GM18870 (cell line): ENCODE results near the gene OPN1SW.

Experiments used
- ATAC-seq: cut with Tn5 transposase; IDR thresholded peaks from one replicate; pipeline ENCODE4 v1.9.1; 2021; ENCODE audit warnings: moderate library complexity; ENCODE audit not compliant: unreplicated experiment

Gene OPN1SW, protein sequence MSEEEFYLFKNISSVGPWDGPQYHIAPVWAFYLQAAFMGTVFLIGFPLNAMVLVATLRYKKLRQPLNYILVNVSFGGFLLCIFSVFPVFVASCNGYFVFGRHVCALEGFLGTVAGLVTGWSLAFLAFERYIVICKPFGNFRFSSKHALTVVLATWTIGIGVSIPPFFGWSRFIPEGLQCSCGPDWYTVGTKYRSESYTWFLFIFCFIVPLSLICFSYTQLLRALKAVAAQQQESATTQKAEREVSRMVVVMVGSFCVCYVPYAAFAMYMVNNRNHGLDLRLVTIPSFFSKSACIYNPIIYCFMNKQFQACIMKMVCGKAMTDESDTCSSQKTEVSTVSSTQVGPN

DNA sequence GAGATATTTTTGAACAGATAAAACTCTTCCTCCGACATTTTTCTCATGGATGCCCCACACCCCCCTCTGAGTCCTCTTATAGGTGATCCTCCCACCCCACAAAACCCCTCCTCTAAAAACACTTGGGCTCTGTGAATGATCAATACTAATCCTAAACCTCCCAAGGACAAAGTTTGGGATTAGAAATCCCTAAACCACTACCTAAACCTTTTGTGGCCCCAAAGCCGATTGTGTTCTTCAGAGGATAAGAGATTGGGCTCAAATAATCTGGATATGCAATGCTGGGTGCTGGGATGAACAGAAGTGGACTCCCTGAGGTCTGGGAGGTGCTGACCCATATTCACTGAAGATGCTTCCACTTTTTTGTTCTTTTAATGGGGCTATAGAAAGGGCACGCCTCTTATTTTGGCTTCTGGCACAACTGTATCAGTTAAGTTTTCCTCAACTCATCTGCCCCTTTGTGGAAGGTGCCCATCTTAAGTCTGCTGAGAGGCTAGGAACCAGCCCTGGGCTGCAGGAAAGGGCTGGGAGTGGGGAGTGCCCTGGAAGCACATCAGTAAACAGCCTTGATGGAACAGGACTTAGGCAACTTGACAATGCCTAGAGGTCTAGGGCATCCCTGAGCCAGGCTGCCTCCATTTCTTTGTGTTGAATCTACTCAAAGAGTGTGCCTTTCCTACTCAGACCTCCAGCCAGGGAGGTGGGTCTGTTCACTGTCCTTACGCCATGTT lies at the start of gene OPN1SW:
Gene OPN1SW (minus strand): TSS at position 51 of the 731 bp plus-strand sequence. CDS start 13 bp downstream, at position 38.
- no peak for ATAC-seq

DNA sequence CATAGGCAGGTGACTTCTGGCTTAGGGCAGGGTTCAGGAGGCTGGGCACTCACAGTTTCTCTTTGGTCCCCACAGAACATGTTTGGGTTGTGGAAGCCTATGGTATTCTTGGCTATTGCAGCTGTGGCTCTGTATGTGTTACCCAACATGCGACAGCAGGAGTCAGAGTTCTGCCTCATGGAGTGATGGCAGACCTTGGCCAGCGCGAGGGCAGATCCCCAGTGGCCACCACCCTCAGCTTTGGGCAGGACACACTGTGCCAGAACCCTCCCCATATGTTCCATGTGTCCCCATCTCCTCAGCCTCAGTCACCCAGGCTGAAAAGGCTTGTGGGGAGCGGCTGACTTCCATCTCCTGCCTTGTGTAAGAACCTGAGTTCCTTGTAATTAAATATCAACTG lies 46.1 kb upstream of the OPN1SW start:
- no peak for ATAC-seq

DNA sequence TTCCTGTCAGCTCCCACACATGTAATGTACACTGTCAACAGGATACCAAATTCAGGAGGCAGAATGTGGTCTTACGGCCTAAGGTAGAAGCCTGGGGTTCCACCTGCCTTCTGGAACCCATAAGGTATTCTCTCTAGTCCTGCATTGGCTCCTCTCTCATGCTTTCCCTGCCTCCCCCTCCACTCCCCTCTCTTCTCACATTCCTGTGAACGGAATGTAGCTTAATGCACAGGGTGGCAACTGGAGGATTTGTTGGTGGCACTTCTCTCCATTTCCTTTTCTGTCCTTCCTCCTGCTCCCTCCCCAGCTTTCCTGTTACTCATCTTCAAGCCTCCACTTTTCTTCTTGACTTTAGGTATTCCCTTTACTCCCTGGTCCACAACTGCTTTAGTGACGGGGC lies 43.1 kb upstream of the OPN1SW start:
- no peak for ATAC-seq

DNA sequence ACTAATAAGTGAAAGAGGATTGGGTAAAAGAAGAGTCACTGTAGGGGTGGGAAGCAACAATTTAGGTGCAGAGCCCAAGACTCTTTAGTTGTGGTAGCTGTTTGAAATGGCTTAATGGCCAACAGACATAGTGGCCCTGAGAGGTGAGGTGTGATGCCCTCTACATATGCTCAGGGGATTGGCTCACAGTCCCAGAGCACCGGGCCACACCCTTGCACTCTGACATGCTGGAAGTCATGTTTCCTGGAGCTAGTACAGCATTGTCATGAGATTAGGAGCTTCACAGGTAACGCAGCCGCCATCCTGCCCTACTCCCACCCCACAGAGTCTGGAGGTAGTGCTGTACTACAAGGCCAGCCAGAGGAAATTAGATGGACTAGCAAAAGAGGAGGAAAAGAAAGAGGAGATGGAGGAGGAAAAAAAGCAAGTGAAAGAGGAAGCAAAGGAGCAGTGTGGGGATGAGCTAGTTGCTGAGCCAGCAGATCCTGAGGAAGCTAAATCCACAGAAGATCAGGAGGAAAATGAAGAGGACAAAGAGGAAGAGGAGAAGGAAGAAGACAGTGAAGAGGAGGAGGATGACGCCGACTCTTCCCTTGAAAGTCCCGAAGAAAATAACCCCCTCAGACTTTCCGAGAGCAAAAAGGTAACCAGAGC lies 39.8 kb upstream of the OPN1SW start:
- no peak for ATAC-seq

DNA sequence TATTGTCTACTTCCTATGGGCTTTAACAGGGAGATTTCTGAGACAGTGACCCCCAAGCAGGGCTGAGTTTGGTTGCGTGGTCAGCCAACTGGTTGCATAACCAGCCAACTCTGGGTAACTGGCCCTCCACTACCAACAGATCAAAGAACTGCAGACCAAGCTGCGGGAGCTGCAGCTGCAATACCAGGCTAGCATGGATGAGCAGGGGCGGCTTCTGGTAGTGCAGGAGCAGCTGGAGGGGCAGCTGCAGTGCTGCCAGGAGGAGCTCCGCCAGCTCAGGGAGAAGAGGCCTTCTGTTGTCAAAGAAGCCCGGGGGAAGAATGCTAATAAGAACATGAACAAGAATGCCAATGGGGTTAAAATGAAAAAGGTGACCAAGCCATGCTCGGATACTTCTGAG lies 38.9 kb upstream of the OPN1SW start:
- ATAC-seq = no peak

DNA sequence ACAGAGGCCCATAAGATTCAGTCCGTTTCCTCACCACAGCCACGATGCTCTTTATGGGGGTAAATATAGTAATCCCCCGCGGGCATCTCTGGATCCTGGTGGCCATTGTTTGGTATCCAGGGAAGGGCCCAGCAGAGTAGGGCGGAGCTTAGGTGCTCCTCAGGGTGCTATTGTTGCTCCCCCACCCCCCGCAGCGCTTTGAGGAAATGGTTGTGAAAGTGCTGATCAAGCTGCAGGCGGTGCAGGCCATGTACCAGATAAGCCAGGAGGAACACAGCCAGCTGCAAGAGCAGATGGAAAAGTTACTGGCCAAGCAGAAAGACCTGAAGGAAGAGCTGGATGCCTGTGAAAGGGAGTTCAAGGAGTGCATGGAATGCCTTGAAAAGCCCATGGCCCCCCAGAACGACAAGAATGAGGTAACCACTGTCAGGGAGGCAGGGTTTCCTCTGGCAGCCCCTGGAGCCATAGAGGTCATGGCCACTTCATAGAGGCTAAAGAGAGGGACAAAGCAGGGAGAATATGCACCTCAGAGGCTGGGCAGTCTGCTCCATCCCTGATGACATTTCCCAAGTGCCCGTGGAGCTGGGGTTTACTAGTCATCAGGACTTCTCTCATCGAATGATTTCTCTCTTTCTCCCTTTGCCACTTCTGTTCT lies 37.0 kb upstream of the OPN1SW start:
- ATAC-seq = no peak

DNA sequence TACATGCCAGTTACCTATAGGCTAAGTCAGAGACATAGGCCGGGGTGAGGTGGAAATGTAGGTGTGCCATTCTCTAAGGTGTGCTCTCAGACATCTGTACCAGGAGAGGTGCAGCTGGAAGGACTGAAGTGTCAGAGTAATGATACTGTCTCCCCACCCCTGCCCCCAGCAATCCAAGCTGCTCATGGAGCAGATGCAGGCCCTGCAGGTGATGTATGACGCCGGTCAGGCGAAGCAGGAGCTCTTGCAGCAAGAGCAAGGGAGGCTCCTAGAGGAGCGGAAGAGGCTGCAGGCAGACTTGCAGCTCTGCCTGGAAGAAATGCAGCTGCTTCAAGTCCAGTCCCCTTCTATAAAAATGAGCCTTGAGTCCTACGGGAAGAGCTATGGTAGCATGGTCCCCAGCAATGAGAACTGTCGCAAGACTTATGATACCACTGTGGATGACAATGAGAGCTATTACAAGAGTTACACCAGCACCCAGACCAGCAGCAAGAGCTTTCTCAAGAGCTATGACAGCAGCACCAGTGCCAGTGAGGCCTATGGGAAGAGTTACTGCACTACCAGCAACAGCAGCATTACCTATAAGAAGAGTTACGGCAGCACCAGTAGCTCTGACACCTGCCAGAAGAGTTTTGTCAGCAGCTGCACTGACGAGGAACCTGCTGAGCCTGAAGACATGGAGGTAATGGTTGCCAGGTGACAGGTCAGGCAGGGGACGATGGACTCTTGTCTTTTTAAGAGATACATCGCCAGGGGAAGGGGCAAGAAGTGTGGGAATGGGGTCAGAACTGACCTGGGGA lies 36.2 kb upstream of the OPN1SW start:
- ATAC-seq = no peak

DNA sequence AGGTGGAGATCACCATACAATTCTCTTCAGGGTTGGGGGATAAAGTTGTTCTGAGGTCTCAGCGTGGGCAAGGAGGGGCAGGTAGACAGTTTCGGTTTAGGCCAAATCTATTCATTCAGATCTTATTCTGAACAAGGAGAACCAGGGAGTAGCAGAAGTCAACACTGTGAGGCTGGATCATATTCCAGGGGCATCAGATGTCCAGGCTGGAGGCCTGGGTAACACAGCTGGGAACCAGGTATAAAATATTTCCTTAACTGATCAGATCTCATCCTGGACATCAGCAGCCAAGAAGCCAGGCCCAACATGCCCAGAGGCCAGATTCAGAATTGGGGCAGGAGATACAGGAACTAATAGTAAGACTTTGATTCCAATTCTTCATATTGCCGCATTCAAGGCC lies 35.4 kb upstream of the OPN1SW start:
- ATAC-seq = no peak

DNA sequence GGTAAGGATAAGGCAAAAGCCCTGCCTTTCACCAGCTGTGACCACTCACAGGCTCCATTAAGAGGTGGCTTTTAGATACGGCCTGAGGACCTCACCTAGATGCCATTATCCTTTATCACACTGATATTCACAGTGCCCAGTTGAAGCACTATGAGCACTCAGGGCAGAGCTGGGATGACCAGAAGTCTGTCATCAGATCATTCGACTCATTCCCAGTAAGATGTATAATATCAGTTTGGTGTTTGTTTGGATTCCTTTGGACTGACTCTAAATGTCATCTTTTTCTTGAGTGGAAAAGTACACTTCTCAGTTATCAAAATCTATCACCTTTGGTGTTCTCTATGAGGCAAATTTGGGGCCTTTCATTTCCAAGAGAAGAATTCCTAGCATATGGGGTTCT lies 34.9 kb upstream of the OPN1SW start:
- ATAC-seq = no peak

DNA sequence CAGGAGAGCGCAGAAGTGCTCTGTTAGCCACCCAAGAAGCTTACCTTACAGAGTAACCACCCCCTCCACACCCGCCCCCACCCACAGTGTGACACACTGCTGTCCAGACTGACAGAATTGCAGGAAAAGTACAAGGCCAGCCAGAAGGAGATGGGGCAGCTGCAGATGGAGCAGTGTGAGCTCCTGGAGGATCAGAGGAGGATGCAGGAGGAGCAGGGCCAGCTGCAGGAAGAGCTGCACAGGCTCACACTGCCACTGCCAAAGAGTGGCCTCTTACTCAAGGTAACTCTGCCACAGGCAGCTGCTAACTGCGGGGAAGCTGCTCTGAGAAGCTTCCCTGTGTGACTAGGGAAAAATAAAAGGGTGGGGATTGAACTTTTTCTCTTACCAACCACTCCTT lies 33.8 kb upstream of the OPN1SW start:
- ATAC-seq = no peak

DNA sequence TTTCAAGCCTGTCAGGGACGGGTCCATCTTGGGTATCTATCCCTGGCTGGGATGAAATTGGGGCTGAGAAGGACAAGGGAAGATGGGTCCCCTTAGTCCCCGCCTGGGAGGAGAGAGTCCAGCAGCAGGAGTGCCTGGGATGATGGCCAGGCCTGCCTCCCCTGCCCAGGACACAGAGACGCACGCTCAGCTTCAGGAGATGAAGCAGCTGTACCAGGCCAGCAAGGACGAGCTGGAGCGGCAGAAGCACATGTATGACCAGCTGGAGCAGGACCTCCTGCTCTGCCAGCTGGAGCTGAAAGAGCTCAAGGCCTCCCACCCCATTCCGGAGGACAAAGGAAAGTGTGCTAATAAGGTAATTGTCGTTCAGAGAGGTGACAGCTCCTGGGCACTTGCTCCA lies 31.6 kb upstream of the OPN1SW start:
- no peak for ATAC-seq

DNA sequence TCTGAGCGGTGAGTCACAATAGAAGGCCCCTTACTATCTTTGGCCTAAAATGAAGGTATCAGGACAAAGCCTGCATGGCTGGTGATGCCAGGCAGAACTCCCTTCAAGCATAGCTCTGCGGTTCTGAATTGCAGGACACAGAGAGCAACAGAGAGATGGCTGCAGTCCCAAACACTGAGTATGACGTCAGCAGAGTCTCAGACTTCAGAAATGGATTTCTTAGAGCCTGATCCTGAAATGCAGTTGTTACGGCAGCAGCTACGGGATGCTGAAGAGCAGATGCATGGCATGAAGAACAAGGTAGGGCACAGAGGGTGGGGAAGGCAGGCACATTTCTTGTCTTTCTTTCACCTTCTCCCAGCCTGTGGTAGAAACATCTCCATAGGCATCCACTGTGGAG lies 29.6 kb upstream of the OPN1SW start:
- ATAC-seq = no peak

DNA sequence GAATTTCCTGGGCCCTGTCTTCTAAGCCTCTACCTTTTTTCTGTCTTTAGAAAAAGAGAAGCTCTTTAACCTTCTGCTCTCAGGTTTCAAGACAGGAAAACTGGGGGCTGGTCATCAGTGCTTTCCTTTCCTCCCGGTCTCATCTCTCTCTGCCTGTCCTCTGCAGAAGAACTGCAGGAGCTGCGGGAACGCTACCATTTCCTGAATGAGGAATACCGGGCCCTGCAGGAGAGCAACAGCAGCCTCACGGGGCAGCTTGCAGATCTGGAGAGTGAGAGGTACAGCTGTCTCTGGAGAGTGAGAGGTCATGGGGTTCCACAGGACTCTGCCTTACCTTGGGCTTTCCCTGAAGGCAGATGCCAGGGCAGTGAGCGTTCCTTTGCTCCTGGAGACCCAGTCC lies 28.9 kb upstream of the OPN1SW start:
- ATAC-seq = no peak

DNA sequence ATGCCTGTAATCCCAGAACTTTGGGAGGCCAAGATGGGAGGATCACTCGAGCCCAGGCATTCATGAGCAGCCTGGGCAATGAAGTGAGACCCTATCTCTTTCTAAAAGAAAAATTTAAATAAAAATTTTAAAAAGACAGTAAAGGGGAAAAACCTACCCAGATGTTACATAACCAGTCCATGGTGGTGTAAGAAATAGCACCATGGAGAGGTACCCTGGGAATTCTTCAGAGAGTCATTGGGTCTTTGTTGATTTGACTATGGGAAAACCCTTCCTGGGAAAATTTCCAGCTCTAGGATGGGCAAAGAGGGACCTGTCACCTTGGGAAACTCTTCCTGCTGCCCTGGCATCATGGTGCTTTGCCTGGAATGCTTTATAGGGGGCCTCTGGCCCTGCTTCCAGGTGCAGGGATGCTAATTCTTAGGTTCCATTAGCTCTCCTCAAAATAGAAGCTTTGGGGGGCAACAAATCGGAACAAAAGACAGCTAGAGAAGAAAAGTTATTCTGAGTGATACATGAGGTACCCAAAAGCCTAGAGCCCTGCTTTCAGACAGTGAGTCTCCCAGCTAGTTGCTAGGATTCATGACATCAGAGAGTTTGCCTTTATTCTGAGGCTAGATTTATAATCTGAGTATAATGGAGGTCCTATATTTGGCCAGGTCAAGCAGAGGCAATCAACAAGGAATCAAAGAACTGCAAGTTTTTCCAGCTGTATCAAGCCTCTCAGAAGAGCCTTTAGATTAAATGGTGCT lies 26.2 kb upstream of the OPN1SW start:
- ATAC-seq = no peak

DNA sequence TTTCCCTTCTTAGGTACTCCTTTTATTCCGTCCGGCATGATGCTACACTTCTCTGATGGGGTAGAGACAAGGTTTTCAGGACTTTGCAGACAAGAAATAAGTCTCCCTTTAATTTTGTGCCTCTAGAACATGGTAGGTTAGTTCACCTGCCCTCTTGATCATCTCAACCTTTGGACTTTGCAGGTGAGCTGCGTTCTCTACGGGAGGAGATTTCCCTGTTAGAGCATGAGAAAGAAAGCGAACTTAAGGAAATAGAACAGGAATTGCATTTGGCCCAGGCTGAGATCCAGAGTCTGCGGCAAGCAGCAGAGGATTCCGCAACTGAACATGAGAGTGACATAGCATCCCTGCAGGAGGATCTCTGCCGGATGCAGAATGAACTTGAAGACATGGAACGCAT lies 25.4 kb upstream of the OPN1SW start:
- ATAC-seq = no peak

DNA sequence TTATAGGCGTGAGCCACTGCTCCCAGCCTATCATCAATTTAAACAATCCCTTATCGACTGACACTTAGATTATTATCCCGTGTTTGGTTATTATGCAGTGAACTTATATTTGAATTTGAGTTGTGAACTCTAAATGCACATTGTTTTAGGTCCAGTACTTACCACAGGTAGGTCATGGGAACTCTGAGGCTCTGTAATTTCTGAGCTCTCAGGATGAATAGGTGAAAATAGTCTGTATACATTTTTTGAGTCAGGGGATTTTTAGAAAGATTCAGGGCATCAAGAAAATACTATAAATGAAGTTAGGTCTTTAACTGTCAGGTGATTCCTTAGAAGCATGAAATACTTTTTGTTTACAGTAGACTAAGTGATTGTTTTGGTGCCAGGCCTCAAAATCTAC lies 25.0 kb upstream of the OPN1SW start:
- no peak for ATAC-seq

DNA sequence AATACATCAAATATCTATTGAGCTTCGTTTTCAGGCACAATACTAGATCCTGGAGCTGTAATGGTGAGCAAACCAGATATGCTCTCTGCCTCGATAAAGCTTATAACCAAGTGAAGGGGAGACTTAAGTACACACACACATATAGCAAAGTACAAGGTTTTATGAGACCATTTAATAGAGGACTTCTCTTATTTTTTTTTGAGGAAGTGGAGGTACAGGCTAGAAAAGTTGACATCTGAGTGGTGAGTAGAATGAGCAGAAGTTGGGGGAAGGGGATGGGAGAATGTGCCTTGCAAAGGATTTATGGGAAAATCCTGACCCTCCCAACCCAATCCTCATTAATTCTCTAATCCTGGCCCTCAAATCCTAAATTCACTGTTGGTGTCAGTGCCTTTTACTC lies 23.9 kb upstream of the OPN1SW start:
- ATAC-seq = no peak

DNA sequence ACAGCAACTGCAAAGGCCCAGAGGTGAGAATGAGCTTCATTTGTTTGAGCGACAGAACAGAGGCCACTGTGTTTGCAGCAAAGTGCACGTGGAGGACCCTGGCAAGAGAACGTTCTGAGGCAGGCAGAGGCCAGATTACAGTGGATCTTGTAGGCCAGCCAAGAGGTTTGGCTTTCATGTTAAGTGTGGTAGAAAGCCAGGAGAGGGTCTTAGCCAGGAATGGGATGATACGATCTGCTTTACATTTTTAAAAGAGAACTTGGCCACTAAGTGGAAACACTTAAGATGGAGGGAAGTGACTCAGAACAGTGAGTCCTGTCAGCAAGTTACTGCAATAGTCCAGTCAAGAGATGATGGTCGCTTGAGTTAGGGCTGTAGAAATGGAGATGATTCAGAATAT lies 20.7 kb upstream of the OPN1SW start:
- ATAC-seq = no peak

DNA sequence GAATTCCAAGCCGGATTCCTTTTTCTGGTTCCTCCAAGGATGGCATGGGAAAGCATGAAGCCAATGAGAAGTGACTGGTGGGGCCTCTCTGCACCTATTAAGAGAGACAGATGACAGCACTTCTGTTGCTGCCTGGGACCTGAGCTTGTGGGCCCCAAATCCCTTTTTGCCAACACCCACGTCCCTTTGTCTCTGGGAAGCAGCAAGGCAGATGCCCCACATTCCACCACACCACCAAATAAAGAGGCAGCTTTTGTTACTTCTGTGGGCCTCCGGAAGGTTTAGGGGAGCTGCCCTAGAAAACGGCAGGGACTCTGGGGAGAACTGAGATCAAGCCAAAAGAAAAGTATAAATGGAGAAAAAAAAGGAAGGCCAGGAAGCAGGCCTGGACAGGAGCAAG lies 19.5 kb upstream of the OPN1SW start:
- no peak for ATAC-seq

DNA sequence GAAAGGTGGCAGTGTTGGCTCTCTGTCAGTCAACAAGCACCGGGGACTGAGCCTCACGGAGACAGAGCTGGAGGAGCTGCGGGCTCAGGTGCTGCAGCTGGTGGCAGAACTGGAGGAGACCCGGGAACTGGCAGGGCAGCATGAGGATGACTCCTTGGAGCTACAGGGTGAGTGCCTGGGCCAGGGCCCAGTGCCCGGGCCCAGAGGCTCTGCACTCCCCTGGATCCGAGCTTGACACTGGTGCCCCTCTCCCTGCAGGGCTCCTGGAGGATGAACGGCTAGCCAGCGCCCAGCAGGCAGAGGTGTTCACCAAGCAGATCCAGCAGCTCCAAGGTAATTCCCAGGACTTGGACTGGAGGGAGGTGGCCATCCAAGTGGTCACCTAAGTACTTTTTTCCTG lies 18.8 kb upstream of the OPN1SW start:
- ATAC-seq = no peak
